ENCODE results near the gene KLK14.

KLK14 gene

DNA sequence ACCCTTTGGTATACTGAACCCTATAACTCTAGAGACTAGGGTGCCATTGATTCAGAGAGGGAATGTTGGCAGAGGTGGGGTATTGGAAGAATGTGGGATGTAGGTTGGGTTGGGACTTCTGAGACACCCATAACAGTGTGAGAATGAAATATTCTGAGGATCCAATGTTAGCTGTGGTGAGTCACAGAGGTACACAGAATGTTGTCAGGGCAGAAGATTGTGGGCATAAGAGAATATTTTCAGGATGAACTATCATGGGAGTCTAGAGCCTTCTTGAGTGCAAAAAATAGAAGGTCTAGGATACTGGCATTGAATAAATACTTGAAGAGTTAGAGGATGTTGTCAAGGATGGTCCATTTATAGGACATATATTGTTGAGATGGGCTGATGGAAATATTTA is 26.8 kb downstream of the KLK14 start:
- TF ChIP-seq, protein P1, sequence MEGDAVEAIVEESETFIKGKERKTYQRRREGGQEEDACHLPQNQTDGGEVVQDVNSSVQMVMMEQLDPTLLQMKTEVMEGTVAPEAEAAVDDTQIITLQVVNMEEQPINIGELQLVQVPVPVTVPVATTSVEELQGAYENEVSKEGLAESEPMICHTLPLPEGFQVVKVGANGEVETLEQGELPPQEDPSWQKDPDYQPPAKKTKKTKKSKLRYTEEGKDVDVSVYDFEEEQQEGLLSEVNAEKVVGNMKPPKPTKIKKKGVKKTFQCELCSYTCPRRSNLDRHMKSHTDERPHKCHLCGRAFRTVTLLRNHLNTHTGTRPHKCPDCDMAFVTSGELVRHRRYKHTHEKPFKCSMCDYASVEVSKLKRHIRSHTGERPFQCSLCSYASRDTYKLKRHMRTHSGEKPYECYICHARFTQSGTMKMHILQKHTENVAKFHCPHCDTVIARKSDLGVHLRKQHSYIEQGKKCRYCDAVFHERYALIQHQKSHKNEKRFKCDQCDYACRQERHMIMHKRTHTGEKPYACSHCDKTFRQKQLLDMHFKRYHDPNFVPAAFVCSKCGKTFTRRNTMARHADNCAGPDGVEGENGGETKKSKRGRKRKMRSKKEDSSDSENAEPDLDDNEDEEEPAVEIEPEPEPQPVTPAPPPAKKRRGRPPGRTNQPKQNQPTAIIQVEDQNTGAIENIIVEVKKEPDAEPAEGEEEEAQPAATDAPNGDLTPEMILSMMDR (IDR thresholded peaks at IDR 0.05; ENCODE audit: insufficient read depth, low read length, missing control alignments) = no peak
- POLR2A ChIA-PET = no interaction called here
- no peak for DNase-seq (ENCODE audit: low read depth, low spot score)
- no peak overlapping the region for H3K4me3 ChIP-seq (ENCODE audit: low read depth, low read length)
- CTCF ChIA-PET = no interaction called here

DNA sequence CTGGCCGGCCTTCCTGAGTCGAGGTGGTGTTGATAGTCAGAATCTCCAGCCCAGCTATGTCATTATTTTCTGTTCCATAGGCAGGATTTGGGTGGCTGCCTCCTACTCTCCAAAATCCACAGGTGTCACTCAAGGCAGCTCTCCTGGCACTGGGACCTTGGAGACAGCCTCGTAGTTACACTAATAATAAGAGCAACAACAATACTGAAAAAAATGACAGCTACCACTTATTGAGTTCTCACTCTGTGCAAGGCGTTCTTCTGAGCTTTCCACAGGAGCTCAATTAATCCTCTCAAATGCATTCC is 35.7 kb downstream of the KLK14 start:
- TF ChIP-seq, protein P1 (IDR thresholded peaks at IDR 0.05; ENCODE audit: insufficient read depth, low read length, missing control alignments) = no peak
- no peak overlapping the region for H3K4me3 ChIP-seq (ENCODE audit: low read depth, low read length)
- POLR2A ChIA-PET = no interaction called here
- CTCF ChIA-PET = interaction anchor here (1.2 kb wide), 1 partner anchor 50 kb away, joined by 4 read pairs; no protein-coding TSS in a partner anchor
- no peak for DNase-seq (ENCODE audit: low read depth, low spot score)

DNA sequence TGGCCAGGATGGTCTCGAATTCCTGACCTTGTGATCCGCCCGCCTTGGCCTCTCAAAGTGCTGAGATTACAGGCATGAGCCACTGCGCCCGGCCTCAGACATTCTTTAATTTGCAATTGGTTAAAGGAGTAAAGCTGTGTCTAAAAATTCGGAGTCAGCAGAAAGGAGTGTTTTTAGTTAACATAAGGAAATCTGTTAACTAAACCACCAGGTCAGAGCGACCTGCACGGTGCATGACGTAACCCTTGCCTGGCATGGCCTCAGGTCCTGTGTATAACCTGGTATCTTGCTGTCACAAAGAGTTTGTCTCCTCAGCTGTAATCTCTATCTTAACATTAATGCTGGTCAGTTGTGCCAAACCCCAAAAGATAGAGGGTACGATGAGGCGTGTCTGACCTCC is 38.4 kb downstream of the KLK14 start:
- CTCF ChIA-PET = interaction anchor here (2.2 kb wide), 1 partner anchor 23 kb away, joined by 7 read pairs; no protein-coding TSS in a partner anchor
- TF ChIP-seq, protein P1 (IDR thresholded peaks at IDR 0.05; ENCODE audit: insufficient read depth, low read length, missing control alignments) = no peak
- POLR2A ChIA-PET = no interaction called here
- H3K4me3 ChIP-seq (ENCODE audit: low read depth, low read length) = no peak overlapping the region
- no peak for DNase-seq (ENCODE audit: low read depth, low spot score)

DNA sequence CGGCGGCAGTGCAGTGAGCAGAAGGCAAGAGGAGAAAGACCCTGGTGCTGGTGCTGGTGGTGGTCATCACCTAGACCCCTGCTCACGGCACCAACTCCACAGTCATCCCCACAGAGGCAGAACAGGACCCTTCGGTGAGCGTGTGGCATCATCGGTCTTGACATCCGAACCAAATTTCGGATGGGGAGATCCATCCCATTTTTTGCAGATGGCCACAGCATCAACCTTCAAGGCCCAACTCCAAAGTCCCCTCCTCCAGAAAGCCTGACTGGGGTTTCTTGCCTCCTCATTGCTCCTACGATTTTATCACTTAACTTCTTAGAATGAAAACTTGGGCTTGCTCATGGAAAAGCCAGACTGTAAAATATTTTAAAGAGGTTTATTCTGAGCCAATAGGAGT is 39.2 kb downstream of the KLK14 start:
- ChIA-PET POLR2A (no interaction called here), CTCF (interaction anchor here (1.0 kb wide), 1 partner anchor 22 kb away, joined by 3 read pairs; no protein-coding TSS in a partner anchor)
- no peak overlapping the region for H3K4me3 ChIP-seq (ENCODE audit: low read depth, low read length)
- no peak for DNase-seq (ENCODE audit: low read depth, low spot score)
- TF ChIP-seq, protein P1 (IDR thresholded peaks at IDR 0.05; ENCODE audit: insufficient read depth, low read length, missing control alignments) = no peak

DNA sequence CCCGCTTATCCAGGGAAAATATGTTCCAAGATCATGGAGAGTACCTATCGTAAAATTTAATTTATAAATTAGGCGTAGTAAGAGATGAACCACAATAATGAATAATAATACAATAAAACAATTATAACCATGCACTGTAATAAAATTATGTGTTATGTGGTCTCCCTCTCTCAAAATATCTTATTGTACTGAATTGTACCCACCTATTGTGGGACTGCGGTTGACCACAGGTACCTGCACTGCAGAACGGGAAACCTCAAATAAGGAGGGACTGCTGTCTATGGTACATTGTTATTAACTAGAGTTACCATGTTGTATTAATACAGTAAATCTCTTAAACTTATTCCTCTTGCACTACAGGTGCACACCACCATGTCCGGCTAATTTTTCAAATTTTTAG is 42.5 kb downstream of the KLK14 start:
- POLR2A ChIA-PET = no interaction called here
- H3K4me3 ChIP-seq (ENCODE audit: low read depth, low read length) = no peak overlapping the region
- no peak for DNase-seq (ENCODE audit: low read depth, low spot score)
- CTCF ChIA-PET = interaction anchor here (1.0 kb wide), 1 partner anchor 23 kb away, joined by 3 read pairs; no protein-coding TSS in a partner anchor
- TF ChIP-seq, protein P1 (IDR thresholded peaks at IDR 0.05; ENCODE audit: insufficient read depth, low read length, missing control alignments) = no peak

DNA sequence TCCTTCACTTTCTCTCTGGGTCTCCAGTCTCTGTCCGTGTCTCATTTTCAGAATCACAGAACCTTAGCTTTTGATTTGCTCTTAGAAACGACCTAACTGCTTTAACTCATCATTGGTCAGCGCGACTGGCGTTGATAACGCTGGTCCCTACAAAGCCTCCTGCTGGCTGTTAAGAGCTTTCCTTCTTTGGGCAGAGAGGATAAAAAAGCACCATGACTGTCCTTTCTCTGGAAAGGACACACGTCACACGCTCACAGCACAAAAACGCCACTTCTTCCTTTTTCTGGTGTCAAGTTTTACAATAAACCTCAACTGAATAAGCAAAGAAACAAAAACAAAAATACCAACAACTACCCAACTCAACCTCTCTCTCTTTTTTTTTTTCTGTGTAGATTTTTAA is 46.2 kb downstream of the KLK14 start:
- ChIA-PET CTCF (no interaction called here), POLR2A (no interaction called here)
- TF ChIP-seq, protein P1 (IDR thresholded peaks at IDR 0.05; ENCODE audit: insufficient read depth, low read length, missing control alignments) = no peak
- no peak for DNase-seq (ENCODE audit: low read depth, low spot score)
- no peak overlapping the region for H3K4me3 ChIP-seq (ENCODE audit: low read depth, low read length)

Measured in AG04449 (cell line).